Measurements from ENCODE around the gene TMEM253. TPM values are rescaled to one million over a fixed set of nuclear protein-coding genes. Genes with fewer than 3 reads are reported as not detected.

The TMEM253 gene
- total RNA-seq, 1 experiment from 2014 or later: not detected

DNA sequence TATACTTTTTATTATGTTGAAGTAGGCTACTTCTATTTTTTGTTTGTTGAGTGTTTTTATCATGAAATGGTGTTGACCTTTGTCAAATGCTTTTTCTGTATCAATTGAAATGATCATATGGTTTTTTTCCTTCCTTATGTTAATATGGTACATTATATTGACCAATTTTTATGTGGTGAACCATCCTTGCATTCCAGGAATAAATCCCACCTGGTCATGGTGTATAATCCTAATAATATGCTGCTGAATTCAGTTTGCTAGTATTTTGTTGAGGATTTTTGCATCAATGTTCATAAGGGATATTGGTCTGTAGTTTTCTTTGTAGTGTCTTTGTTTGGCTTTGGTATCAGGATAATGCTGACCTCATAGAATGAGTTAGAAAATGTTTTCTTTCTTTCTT is 44.6 kb downstream of the TMEM253 start:
- H3K27ac ChIP-seq (ENCODE audit: low read length): no peak overlapping the region
- no peaks in the 10 kb centered on the region for H3K36me3 ChIP-seq (ENCODE audit: low read depth, low read length)
- H4K20me1 ChIP-seq (ENCODE audit: low read length): no peaks in the 10 kb centered on the region
- no peaks in the 10 kb centered on the region for H3K79me2 ChIP-seq (ENCODE audit: low read length)
- intact Hi-C loops (cut with micrococcal nuclease): no loop called here
- H3F3A ChIP-seq (ENCODE audit: low read length, unreplicated experiment): no peaks in the 10 kb centered on the region
- 0 out of 2 replicates have a peak, but pooled peaks cover 6% of the 10 kb centered on the region for H3K9me3 ChIP-seq (ENCODE audit: low read length)
- ATAC-seq (no peak), DNase-seq (no peak)
- BruUV-seq (replicated peaks): no TSS peak
- H2AFZ ChIP-seq (ENCODE audit: low read length): no peak overlapping the region
- CTCF ChIA-PET: no interaction called here
- H3K4me1 ChIP-seq (ENCODE audit: insufficient read depth, low read length): no peaks in the 10 kb centered on the region
- H3K4me3 ChIP-seq (ENCODE audit: low read length): no peak overlapping the region
- no peak for TF ChIP-seq EZH2phosphoT487 (IDR thresholded peaks at IDR 0.05; ENCODE audit: borderline replicate concordance, low read length)
- no peak for TF ChIP-seq EZH2 (IDR thresholded peaks at IDR 0.05; ENCODE audit: low read length, unreplicated experiment)
- TF ChIP-seq, protein P1, sequence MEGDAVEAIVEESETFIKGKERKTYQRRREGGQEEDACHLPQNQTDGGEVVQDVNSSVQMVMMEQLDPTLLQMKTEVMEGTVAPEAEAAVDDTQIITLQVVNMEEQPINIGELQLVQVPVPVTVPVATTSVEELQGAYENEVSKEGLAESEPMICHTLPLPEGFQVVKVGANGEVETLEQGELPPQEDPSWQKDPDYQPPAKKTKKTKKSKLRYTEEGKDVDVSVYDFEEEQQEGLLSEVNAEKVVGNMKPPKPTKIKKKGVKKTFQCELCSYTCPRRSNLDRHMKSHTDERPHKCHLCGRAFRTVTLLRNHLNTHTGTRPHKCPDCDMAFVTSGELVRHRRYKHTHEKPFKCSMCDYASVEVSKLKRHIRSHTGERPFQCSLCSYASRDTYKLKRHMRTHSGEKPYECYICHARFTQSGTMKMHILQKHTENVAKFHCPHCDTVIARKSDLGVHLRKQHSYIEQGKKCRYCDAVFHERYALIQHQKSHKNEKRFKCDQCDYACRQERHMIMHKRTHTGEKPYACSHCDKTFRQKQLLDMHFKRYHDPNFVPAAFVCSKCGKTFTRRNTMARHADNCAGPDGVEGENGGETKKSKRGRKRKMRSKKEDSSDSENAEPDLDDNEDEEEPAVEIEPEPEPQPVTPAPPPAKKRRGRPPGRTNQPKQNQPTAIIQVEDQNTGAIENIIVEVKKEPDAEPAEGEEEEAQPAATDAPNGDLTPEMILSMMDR (conservative IDR thresholded peaks at IDR 0.05; ENCODE audit: low read depth, low read length): no peak
- no peak overlapping the region for H3K4me2 ChIP-seq (ENCODE audit: low read length)
- POLR2A ChIA-PET (ENCODE audit: unreplicated experiment): no interaction called here
- H3K27me3 ChIP-seq (ENCODE audit: low read length): peaks cover 21% of the 10 kb centered on the region; the same call in 1 of the 2 replicates
- no peak overlapping the region for H3K9ac ChIP-seq (ENCODE audit: low read length)
- no peaks in the 10 kb centered on the region for H3K9me2 ChIP-seq (replicated peaks; ENCODE audit: low read length)

DNA sequence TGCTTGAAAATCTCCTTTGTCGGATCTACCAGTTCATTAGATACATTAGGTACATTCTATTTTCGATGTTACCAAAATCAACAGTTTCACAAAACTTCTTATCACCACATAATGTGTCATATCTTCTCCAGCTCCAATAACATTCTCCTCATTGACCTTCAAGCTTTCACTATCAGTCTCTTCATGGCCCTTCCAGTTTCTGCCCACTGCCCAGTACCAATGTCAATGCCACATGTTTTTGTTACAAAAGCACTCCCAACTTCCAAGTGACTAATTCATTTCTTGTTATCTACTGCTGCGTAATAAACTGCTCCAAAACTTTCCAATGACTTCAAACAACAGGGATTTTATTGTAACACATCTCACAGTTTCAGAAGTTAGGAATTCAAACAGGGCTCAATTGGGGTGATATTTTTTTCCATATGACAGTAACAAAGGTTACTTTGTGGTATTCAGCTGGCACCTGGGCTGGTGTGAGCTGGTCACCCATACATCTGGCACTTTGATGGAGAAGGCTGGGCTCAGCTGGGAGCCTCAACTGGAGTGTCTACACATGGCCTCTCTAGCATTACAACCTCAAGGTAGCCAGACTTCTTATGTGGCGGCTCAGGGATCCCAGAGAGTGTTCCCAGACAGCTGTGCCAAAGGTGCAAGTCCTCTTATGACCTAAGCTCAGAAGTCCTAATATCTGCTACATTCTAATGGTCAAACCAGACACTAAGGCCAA is 48.9 kb downstream of the TMEM253 start:
- H3K9me3 ChIP-seq (ENCODE audit: low read length): 0 out of 2 replicates have a peak, but pooled peaks cover 6% of the 10 kb centered on the region
- no peaks in the 10 kb centered on the region for H3K36me3 ChIP-seq (ENCODE audit: low read depth, low read length)
- POLR2A ChIA-PET (ENCODE audit: unreplicated experiment): no interaction called here
- no peaks in the 10 kb centered on the region for H4K20me1 ChIP-seq (ENCODE audit: low read length)
- no peak overlapping the region for H3K4me2 ChIP-seq (ENCODE audit: low read length)
- DNase-seq: no peak
- H2AFZ ChIP-seq (ENCODE audit: low read length): no peak overlapping the region
- no peaks in the 10 kb centered on the region for H3K4me1 ChIP-seq (ENCODE audit: insufficient read depth, low read length)
- no peak overlapping the region for H3K27ac ChIP-seq (ENCODE audit: low read length)
- peaks cover 37% of the 10 kb centered on the region for H3K27me3 ChIP-seq (ENCODE audit: low read length)
- no peak for ATAC-seq
- intact Hi-C loops (cut with micrococcal nuclease): no loop called here
- no peaks in the 10 kb centered on the region for H3K79me2 ChIP-seq (ENCODE audit: low read length)
- H3K9ac ChIP-seq (ENCODE audit: low read length): no peak overlapping the region
- BruUV-seq (replicated peaks): no TSS peak
- TF ChIP-seq, protein P1 (conservative IDR thresholded peaks at IDR 0.05; ENCODE audit: low read depth, low read length): no peak
- no peak for TF ChIP-seq EZH2 (IDR thresholded peaks at IDR 0.05; ENCODE audit: low read length, unreplicated experiment)
- no peak for TF ChIP-seq EZH2phosphoT487 (IDR thresholded peaks at IDR 0.05; ENCODE audit: borderline replicate concordance, low read length)
- H3F3A ChIP-seq (ENCODE audit: low read length, unreplicated experiment): no peaks in the 10 kb centered on the region
- CTCF ChIA-PET: no interaction called here
- no peaks in the 10 kb centered on the region for H3K9me2 ChIP-seq (replicated peaks; ENCODE audit: low read length)
- H3K4me3 ChIP-seq (ENCODE audit: low read length): no peak overlapping the region

Other genes with a start within 250 kb of the TMEM253 start
- not detected in 2 replicates for gene RNASE3, start 209.7 kb upstream of the TMEM253 start, total RNA-seq (2014; rRNA removed)
- not detected in 2 replicates for gene RNASE2, start 145.6 kb upstream of the TMEM253 start, total RNA-seq (2014; rRNA removed)
- 83.0 and 99.0 TPM in 2 replicates for gene METTL17, start 111.1 kb upstream of the TMEM253 start, total RNA-seq (2014; rRNA removed)
- not detected in 2 replicates for gene SLC39A2, start 101.8 kb upstream of the TMEM253 start, total RNA-seq (2014; rRNA removed)
- gene NDRG2, start 76.0 kb upstream of the TMEM253 start, total RNA-seq (2014; rRNA removed): 4.0 and 4.7 TPM in 2 replicates
- gene TPPP2, start 70.8 kb upstream of the TMEM253 start, total RNA-seq (2014; rRNA removed): not detected in 2 replicates
- not detected in 2 replicates for gene RNASE13, start 66.3 kb upstream of the TMEM253 start, total RNA-seq (2014; rRNA removed)
- gene RNASE7, start 58.7 kb upstream of the TMEM253 start, total RNA-seq (2014; rRNA removed): not detected in 2 replicates
- gene RNASE8, start 43.2 kb upstream of the TMEM253 start, total RNA-seq (2014; rRNA removed): not detected in 2 replicates
- 2.7 and 3.9 TPM in 2 replicates for gene ARHGEF40, start 30.8 kb upstream of the TMEM253 start, total RNA-seq (2014; rRNA removed)
- gene ZNF219, start 2.4 kb upstream of the TMEM253 start, total RNA-seq (2014; rRNA removed): 5.7 and 6.0 TPM in 2 replicates
- not detected in 2 replicates for gene OR5AU1, start 55.0 kb downstream of the TMEM253 start, total RNA-seq (2014; rRNA removed)
- 682 and 772 TPM in 2 replicates for gene HNRNPC, start 168.4 kb downstream of the TMEM253 start, total RNA-seq (2014; rRNA removed)
- 0.33 TPM in 1 of 2 replicates, not detected in the other for gene RPGRIP1, start 179.0 kb downstream of the TMEM253 start, total RNA-seq (2014; rRNA removed)

All from PC-3 (cell line).